ENCODE results near the gene LHCGR. TPM values are rescaled to one million over a fixed set of nuclear protein-coding genes. Genes with fewer than 3 reads are reported as not detected.
A peak's percentile ranks its signal among the peaks of the same experiment; 100 is the strongest.

Gene LHCGR
- total and polyA plus RNA-seq, 8 donors, result not detected

- 26 to 31% methylated on average over 3 of the region's 3 CpGs for WGBS, 2 donors
- Histone ChIP-seq H3K9me3 (no peaks in the 10 kb centered on the region), H3K27ac (no peak overlapping the region), H3K36me3 (no peaks in the 10 kb centered on the region), H3K4me3 (no peak overlapping the region), H3K27me3 (no peaks in the 10 kb centered on the region), H3K4me1 (no peaks in the 10 kb centered on the region)
- TF ChIP-seq CTCF (IDR thresholded peaks at IDR 0.05), result no peak
- FAIRE-seq, result no peak
- DNase-seq, result no peak
- intact Hi-C loops (cut with DNase I), result no loop called here
- ATAC-seq, result no peak
Observed at GRCh38 chr2:48719480-48720177, 35.9 kb downstream of the LHCGR start.

- Histone ChIP-seq H3K9me3 (no peaks in the 10 kb centered on the region), H3K36me3 (no peaks in the 10 kb centered on the region), H3K27me3 (no peaks in the 10 kb centered on the region), H3K4me1 (no peaks in the 10 kb centered on the region), H3K27ac (no peak overlapping the region), H3K4me3 (no peak overlapping the region)
- intact Hi-C loops (cut with DNase I), result no loop called here
- DNase-seq (no peak), FAIRE-seq (no peak), ATAC-seq (no peak)
- 45 to 51% methylated on average over 3 of the region's 3 CpGs for WGBS, 2 donors
- no peak for TF ChIP-seq CTCF (IDR thresholded peaks at IDR 0.05)
Observed at GRCh38 chr2:48717846-48718245, 37.7 kb downstream of the LHCGR start.

GRCh38 chr2:48715956-48716355 lies 39.6 kb downstream of the LHCGR start:
- Histone ChIP-seq H3K27ac (no peak overlapping the region), H3K4me3 (no peak overlapping the region), H3K27me3 (no peaks in the 10 kb centered on the region), H3K4me1 (no peaks in the 10 kb centered on the region), H3K36me3 (no peaks in the 10 kb centered on the region), H3K9me3 (no peaks in the 10 kb centered on the region)
- DNase-seq (no peak), FAIRE-seq (no peak), ATAC-seq (no peak)
- 59 to 73% methylated on average over 1 of the region's 1 CpG for WGBS, 2 donors
- TF ChIP-seq CTCF (IDR thresholded peaks at IDR 0.05), result no peak
- intact Hi-C loops (cut with DNase I), result no loop called here

GRCh38 chr2:48715042-48715899 lies 40.3 kb downstream of the LHCGR start:
- WGBS, 2 donors, result 47 to 66% methylated on average over 7 of the region's 7 CpGs
- FAIRE-seq (no peak), ATAC-seq (no peak), DNase-seq (peak in 1 of 6 donors; percentile 19)
- Histone ChIP-seq H3K4me3 (no peak overlapping the region), H3K4me1 (no peaks in the 10 kb centered on the region), H3K27me3 (no peaks in the 10 kb centered on the region), H3K27ac (no peak overlapping the region), H3K36me3 (no peaks in the 10 kb centered on the region), H3K9me3 (no peaks in the 10 kb centered on the region)
- intact Hi-C loops (cut with DNase I), result no loop called here
- no peak for TF ChIP-seq CTCF (IDR thresholded peaks at IDR 0.05)

- no peak overlapping the region for H3K27ac ChIP-seq
Observed at GRCh38 chr2:48714245-48714644, 41.3 kb downstream of the LHCGR start.

More at GRCh38 chr2:48714245-48714644, 41.3 kb downstream of the LHCGR start:
- H3K36me3 ChIP-seq, result no peaks in the 10 kb centered on the region
- H3K4me3 ChIP-seq, result no peak overlapping the region
- no peak for ATAC-seq
- intact Hi-C loops (cut with DNase I), result no loop called here
- no peaks in the 10 kb centered on the region for H3K4me1 ChIP-seq
- FAIRE-seq, result no peak
- H3K9me3 ChIP-seq, result no peaks in the 10 kb centered on the region
- no peaks in the 10 kb centered on the region for H3K27me3 ChIP-seq
- TF ChIP-seq CTCF (IDR thresholded peaks at IDR 0.05), result no peak
- WGBS, 2 donors, result 49 to 52% methylated on average over 2 of the region's 2 CpGs
- DNase-seq, result no peak

Measured in pancreas (tissue), 10 donors.